GM19467 (cell line): Measurements from ENCODE around the gene TOR1AIP2.
"Not testable (repeated sequence)": the region's sequence is repeated elsewhere in the genome, so short reads cannot be mapped to it uniquely, and the experiment has no call there.

Experiments
- ATAC-seq: cut with Tn5 transposase; IDR thresholded peaks from one replicate; pipeline ENCODE4 v1.9.1; 2021; ENCODE audit warnings: mild to moderate bottlenecking, moderate library complexity; ENCODE audit not compliant: unreplicated experiment

The TOR1AIP2 gene

DNA sequence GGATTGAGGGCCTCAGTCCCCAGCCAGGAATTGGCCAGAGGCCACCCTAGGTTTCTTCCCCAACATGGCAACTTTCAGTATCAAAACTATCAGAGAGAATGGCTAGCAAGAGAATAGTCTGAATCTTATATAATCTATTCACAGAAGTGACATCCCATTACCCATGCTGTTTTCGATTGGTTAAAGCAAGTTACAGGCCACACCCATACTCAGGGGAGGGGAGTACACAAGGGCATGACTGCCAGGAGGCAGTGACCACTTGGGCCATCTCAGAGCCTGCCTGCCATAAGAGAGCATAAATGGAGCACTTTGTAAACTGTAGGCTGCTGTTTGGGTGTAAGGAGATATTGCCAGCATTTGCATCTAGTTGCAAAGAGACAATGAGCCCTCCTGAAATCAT, 69.1 kb downstream of the TOR1AIP2 start:
- no peak for ATAC-seq

DNA sequence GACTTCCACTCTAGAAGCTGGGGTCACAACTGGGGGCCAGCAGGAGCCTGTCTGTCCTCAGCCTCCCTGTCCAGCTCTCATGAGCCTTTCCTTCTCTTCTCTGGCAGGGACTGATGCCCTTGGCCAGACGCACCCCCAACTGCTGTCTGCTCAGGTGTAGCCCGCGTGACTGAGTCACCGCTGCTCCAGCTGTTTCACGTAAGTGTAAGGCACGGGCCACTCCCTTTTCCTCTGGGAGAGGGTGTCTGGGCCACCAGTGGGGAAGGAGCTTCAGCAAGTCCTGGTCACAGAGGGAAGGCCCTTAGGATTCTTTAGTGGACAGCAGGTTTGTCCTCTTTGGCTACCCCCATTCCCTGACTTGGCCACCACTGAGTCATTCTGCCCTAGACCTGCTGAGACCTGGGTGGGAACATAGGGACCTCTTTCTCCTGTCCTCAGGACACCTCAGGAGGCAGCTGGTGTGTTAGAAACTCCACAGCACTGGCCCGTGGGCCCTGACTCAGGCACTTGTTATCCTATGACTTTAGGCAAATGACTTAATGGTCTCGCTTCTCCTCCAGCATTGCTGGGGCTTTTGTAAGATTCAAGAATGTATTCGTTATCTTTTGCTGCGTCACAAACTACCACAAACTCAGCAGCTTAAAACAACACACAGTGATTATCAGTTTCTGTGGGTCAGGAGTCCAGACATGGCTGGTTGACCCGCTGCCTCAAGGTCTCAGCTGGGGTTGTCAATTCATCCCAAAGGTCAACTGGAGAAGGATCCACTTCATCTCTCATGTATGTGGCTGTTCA, 69.7 kb downstream of the TOR1AIP2 start:
- no peak for ATAC-seq

DNA sequence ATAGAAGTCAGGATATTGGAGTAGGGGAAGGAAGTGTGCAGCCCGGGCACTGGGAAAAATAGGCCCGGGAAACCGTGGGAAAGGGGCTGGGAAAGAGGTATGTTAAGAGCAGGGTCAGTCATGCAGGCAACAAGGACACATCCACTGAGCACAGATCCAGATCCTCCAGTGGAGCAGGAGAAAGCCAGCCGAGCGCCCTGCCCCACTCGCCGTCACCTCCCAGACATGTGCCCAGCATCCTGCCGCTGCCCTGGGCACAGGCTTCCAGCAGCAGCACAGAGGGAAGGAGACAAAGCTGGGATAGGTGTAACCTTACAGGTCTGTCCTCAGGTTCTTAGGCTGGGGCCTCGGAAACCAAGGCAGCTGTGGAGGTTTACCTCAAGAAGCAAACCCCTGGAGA, 70.3 kb downstream of the TOR1AIP2 start:
- ATAC-seq = no peak

DNA sequence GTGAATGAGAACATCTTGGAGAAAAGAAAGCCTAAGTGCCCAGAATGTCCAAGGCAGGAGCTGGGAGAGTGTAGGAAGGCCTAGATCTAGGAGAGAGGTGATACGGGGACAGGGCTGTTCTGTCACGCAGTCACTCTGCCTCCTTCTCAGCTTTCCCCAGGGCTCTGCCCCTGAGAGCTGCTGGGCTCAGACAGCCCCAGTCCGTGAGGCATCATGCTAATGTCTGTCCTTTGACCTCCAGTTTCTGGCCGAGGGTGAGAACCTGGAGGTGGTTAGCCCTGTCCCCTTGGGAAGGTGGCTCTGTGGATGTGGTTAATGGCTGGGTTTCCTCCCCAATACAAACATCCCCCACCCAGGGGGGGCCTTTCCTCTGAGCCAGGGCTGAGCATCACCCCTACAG, 71.3 kb downstream of the TOR1AIP2 start:
- no peak for ATAC-seq

DNA sequence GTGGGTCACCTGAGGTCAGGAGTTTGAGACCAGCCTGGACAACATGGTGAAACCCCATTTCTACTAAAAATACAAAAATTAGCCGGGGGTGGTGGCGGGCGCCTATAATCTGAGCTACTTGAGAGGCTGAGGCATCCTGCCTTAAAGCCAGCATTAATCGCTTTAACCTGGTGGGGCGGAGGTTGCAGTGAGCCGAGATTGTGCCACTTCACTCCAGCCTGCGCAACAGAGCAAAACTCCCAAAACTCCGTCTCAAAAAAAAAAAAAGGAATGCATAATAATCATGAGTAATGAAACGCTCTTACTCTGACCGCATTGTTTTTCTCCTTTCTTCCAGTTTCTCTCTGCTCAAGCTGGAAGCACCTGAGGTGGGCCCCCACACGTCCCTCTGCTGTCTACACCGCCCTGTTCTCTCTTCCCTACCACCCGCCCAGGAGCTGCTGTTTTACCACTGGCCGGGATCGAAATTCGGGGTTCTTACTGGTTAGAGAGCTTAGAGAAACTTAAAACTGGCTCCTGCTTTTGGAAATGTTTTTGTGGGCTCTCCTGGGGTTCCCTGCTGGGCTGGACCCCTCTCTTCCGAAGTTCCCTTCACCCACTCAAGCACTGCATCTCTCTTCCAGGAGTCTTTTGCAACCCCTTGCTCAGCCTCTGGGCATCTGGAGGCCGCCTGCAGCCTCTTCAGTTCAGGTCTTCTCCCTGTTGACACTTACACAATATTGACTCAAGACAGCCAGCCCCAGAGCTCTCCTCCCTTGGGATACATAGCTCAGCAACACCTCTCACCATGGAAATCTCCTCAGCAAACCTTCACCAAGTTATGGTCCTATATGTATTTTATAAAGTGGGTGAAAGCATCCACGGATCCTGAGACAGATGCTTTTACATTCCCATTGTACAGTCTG, 72.1 kb downstream of the TOR1AIP2 start:
- ATAC-seq = no peak

DNA sequence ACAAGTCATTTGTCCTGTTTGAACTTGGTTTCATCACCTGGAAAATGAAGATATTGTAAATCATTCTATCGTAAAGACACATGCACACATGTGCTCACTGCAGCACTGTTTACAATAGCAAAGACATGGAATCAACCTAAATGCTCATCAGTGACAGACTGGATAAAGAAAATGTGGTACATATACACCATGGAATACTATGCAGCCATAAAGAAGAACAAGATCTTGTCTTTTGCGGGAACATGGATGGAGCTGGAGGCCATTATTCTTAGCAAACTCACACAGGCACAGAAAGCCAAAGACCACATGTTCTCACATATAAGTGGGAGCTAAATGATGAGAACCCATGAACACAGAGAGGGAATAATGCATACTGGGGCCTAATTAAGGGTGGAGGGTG, 73.2 kb downstream of the TOR1AIP2 start:
- ATAC-seq = not testable (repeated sequence)

DNA sequence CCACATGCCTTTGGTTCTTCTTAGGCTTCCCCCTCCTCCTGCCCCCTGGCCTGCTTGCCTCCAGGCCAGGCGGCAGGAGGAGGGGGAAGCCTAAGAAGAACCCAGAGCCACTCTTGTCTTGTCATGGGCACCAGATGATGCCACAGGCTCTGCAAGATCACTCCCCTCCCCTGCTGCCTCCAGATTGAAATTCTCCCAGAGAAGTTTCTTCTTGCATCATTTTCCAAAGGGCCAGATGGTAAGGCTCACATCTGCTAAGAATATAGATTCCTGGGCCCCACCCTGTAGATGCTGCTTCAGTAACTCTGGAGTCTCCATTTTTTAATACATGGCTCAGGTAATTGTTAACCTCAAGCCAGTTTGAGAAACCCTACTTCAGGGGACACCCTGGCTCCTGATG, 73.7 kb downstream of the TOR1AIP2 start:
- ATAC-seq = no peak

DNA sequence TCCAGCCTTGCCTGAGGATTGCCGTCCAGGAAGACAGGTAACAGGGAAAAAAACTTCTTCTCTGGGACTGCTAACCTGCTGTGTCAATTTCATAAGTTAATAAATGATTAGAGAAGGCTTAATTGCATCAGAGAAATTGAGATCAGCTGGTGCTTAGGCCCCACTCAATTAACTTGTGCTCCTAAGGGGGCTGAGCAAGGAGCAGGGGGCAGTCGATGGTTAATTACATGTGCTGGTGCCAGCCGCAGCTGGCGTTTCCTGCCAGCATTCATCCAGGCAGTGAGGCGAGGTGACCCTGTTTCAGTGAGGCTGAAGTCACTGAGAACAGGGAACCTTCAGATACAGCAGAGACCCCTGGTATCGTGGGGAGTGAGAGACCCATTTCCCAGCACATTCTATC, 74.5 kb downstream of the TOR1AIP2 start:
- no peak for ATAC-seq

DNA sequence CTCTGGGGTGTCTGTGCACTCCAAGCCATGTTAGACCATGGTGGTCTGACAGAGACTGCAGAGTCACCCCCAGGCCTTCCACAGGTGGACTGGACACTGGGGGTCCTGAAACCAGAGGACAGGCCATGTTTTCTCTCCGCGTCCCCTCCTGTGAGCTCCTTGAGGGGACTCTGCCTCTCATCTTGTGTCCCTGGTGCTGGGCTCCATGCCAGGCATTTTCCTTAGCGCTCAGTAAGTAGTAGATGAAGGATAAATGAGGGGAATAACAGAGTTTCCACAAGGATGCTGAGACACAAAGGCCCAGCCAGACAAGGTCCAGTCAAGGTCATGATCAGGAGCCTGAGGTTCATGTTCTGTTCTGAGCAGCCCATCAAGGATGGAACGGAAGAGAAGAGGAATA, 77.1 kb downstream of the TOR1AIP2 start:
- ATAC-seq = no peak

DNA sequence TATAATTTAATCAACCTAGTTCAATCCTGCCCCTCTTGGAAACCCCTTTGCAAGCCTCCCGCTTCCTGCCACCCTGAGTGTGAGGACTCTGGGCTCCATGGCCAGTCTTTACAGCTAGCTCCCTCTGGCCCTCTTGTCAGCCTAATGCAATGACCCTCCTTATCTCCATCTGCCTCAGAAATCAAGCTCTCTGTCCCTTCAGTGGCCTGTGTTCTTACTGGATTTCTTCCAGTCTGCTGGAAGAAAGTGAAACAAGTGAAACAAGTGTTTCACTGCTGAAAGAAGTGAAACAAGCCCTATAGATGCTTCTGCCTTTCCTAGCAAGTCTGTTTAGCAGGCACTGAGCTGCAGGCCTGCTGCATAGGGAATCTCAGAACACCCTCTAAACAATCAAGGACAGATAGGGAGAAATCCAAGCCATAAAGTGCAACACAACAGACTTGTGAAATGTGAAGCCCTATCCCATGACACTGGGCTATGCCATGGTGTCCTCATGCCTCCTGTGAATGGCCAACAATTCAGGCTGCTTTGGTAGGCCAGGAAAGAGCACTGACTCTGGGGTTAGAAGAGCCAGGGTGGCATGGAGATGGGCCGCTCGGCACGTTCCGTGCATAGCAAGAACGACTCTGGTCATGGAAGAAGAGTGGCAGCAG, 78.6 kb downstream of the TOR1AIP2 start:
- ATAC-seq = no peak

DNA sequence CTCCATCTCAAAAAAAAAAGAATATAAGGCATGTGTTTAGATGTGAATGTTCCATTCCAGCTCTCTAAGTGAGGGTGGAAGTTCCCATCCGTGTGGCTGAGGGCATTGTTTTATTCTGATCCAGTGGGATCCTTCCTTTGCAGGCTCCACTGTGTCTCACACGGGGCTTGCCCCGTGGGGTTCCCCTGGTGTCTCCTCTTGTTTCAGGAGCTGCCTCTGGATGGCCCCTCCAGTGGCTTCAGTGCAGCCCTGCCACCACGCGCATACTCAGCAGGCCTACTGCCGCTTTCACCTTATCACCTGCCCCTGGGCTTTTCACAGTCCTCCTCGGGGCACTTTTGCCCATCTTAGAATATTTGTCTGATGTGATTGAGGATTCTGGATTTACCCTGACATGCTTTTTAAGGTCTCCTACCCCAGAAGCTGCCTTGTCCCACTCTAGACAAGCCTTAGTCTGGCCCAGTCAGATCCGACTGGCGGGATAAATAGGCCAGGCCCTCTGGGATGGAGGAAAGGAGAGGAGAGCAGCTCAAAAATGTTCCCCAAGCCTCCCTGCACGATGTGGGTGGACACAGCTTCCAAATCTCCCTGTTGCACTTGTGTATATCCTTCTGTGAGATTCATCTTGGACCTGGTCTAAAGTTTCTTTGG, 79.3 kb downstream of the TOR1AIP2 start:
- no peak for ATAC-seq

DNA sequence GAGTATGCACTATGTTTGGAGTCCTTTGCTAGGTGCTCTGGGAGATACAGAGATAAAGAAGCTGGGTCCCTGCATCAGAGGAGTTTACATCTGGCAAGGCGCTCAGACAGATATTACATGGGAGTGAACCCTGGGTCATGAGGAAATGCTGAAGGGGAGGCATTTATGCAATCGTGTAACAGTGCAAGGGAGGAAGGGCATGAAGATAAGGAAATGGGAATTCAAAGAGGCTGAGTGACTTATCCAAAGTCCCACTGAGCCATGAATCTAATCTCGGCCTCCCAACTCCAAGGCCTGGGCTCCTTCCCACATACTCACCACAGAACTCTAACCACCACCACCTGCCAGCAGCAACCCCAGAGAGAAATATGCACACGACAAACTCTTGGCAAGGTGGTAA, 82.9 kb downstream of the TOR1AIP2 start:
- ATAC-seq = no peak

DNA sequence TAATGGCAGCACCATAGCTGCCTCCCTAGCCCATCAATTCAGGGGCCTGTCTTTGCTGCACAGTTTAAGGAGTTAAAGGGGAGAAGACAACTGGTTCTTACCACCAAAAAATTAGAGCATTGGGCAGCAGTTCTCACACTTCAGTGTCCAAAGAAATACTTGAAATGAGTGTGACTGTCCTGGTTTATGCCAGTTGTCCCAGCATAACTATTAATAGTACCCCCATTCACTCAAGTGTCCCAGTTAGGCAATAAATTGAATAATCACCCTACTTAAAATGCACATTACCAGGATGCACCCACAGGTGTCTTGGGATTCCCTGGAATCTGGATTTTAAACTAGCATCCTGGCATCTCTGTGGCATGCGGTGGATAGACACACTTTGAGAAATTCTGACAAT, 83.5 kb downstream of the TOR1AIP2 start:
- no peak for ATAC-seq

DNA sequence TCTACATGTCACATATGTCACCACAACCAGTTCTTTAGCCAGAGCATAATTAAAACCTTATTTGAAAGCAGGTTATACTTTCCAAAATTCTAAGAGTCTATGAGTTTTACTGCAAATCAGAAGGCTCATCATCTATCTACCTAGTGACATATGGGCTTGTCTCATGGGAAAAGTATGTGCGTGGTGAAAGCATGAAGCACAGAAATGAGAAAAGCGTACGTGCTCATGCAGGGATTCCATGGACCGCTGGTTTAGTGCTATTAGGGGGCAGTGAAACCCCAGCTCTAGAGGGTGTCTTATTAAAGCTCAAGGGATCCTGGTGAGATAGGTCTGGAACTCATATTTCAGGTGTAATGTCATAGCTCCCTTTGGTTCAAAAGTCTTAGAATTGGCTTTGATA, 84.3 kb downstream of the TOR1AIP2 start:
- ATAC-seq = no peak
